H1 (cell line): ENCODE measurements around the gene RHOC. TPM values are rescaled to one million over a fixed set of nuclear protein-coding genes. Genes with fewer than 3 reads are reported as not detected.

ENCODE experiments used
- CTCF ChIA-PET: fragments of 300-600 bp; sonication (Branson Sonifier 250); formaldehyde crosslinking; loops from one replicate; lab custom pipeline; 2021; ENCODE audit not compliant: partially characterized antibody; lab: Charles Lee
- POLR2A ChIA-PET: fragments of 300-600 bp; sonication (Branson Sonifier 250); formaldehyde crosslinking; loops from one replicate; lab custom pipeline; 2021; ENCODE audit warnings: inconsistent platforms; ENCODE audit not compliant: partially characterized antibody; lab: Charles Lee
- DNase-seq, 2 experiments: peaks; one replicate each; pipeline versions ENCODE4 v3.0.0 to v3.0.0-alpha.2; 2010 to 2022; ENCODE audit warnings: low spot score in 2 of 2, low read depth in 1 of 2, mixed read lengths in 1 of 2
- FAIRE-seq: peaks from 2 replicates; lab custom pipeline; 2011; peaks lifted over from hg19 to GRCh38; lab: Jason Lieb, UNC
- H2AFZ ChIP-seq: 2 replicates; pipeline ENCODE4 v1.8.1; 2012; ENCODE audit warnings: low read length, inconsistent platforms
- H2AK5ac ChIP-seq: 2 replicates; pipeline ENCODE4 v1.6.1; 2013; ENCODE audit warnings: low read depth, low read length
- H2BK120ac ChIP-seq: replicated peaks from 2 replicates; pipeline ENCODE3; 2013; ENCODE audit warnings: low read depth, low read length, inconsistent platforms
- H2BK12ac ChIP-seq: 2 replicates; pipeline ENCODE4 v1.6.1; 2013; ENCODE audit warnings: low read depth, low read length
- H2BK15ac ChIP-seq: 2 replicates; pipeline ENCODE4 v1.6.1; 2013; ENCODE audit warnings: low read length
- H2BK20ac ChIP-seq: 2 replicates; pipeline ENCODE4 v1.6.1; 2013; ENCODE audit warnings: low read length
- H2BK5ac ChIP-seq: 2 replicates; pipeline ENCODE4 v1.6.1; 2013; ENCODE audit warnings: low read depth, low read length
- H3K14ac ChIP-seq: 2 replicates; pipeline ENCODE4 v1.6.1; 2013; ENCODE audit warnings: inconsistent platforms; ENCODE audit not compliant: insufficient read length
- H3K18ac ChIP-seq: 2 replicates; pipeline ENCODE4 v1.6.1; 2013; ENCODE audit warnings: low read length; ENCODE audit errors: extremely low read depth
- H3K23ac ChIP-seq: 2 replicates; pipeline ENCODE4 v1.6.1; 2013; ENCODE audit warnings: inconsistent platforms; ENCODE audit not compliant: insufficient read length
- H3K23me2 ChIP-seq: 2 replicates; pipeline ENCODE4 v1.6.1; 2013; ENCODE audit warnings: low read depth, low read length
- H3K27ac ChIP-seq: 2 replicates; pipeline ENCODE4 v1.6.1; 2011; ENCODE audit warnings: low read depth, low read length, inconsistent platforms
- H3K27me3 ChIP-seq, 4 experiments: replicated peaks in 1 of 4; 1 replicate in 1 of 4; 2 replicates in 3 of 4; pipeline versions ENCODE4 v1.6.1 to v1.8.1; 2011 to 2013; ENCODE audit warnings: low read length in 3 of 4, mild to moderate bottlenecking in 3 of 4, inconsistent platforms in 2 of 4, mixed read lengths in 2 of 4, moderate library complexity in 1 of 4; ENCODE audit not compliant: control insufficient read depth in 3 of 4, insufficient read depth in 3 of 4; ENCODE audit errors: extremely low read depth in 1 of 4
- H3K36me3 ChIP-seq, 4 experiments: 2 replicates each; pipeline versions ENCODE4 v1.6.1 to v1.8.1; 2011 to 2013; ENCODE audit warnings: mild to moderate bottlenecking in 4 of 4, low read length in 3 of 4, moderate library complexity in 2 of 4, control low read depth in 1 of 4, inconsistent platforms in 1 of 4; ENCODE audit not compliant: insufficient read depth in 4 of 4, control insufficient read depth in 2 of 4
- H3K4ac ChIP-seq: replicated peaks from 2 replicates; pipeline ENCODE3; 2013; ENCODE audit warnings: low read length, low read depth, mixed read lengths, inconsistent platforms; ENCODE audit not compliant: insufficient read length
- H3K4me1 ChIP-seq, 4 experiments: replicated peaks in 1 of 4; 1 replicate in 1 of 4; 2 replicates in 3 of 4; pipeline versions ENCODE4 v1.6.1 to v1.8.1; 2011 to 2013; ENCODE audit warnings: low read length in 3 of 4, inconsistent platforms in 2 of 4, mixed read lengths in 1 of 4; ENCODE audit not compliant: insufficient read depth in 4 of 4, control insufficient read depth in 3 of 4
- H3K4me2 ChIP-seq, 2 experiments: 2 replicates each; pipeline versions ENCODE4 v1.6.1 to v1.8.1; 2011 to 2013; ENCODE audit warnings: low read depth in 2 of 2, low read length in 2 of 2, control low read depth in 1 of 2, inconsistent platforms in 1 of 2, mild to moderate bottlenecking in 1 of 2; ENCODE audit not compliant: insufficient read depth in 1 of 2
- H3K4me3 ChIP-seq, 4 experiments: fragments of 200-600, 300-600 bp in 1 of 4; sonication (generic), shearing (Covaris generic), sonication (Bioruptor Twin) in 1 of 4; 2 replicates each; pipeline versions ENCODE4 v1.5.1 to v1.8.1; 2011 to 2016; ENCODE audit warnings: low read length in 4 of 4, low read depth in 3 of 4, control low read depth in 2 of 4, inconsistent platforms in 2 of 4, mild to moderate bottlenecking in 2 of 4, mixed read lengths in 1 of 4, moderate library complexity in 1 of 4; ENCODE audit not compliant: insufficient read depth in 2 of 4; ENCODE audit errors: extremely low read depth in 1 of 4
- H3K56ac ChIP-seq: replicated peaks from 2 replicates; pipeline ENCODE3; 2013; ENCODE audit warnings: low read depth, mild to moderate bottlenecking, mixed read lengths, low read length, inconsistent platforms; ENCODE audit not compliant: insufficient read length
- H3K79me1 ChIP-seq: 2 replicates; pipeline ENCODE4 v1.6.1; 2013; ENCODE audit warnings: low read depth, low read length, control low read depth
- H3K79me2 ChIP-seq, 2 experiments: 2 replicates each; pipeline versions ENCODE4 v1.6.1 to v1.8.1; 2012 to 2013; ENCODE audit warnings: low read length in 2 of 2, mild to moderate bottlenecking in 2 of 2, inconsistent platforms in 1 of 2; ENCODE audit not compliant: insufficient read depth in 2 of 2, control insufficient read depth in 1 of 2
- H3K9ac ChIP-seq, 4 experiments: replicated peaks in 1 of 4; 1 replicate in 1 of 4; 2 replicates in 3 of 4; pipeline versions ENCODE4 v1.6.1 to v1.8.1; 2011 to 2013; ENCODE audit warnings: low read depth in 3 of 4, low read length in 3 of 4, control low read depth in 2 of 4, mild to moderate bottlenecking in 2 of 4, moderate library complexity in 2 of 4, inconsistent platforms in 1 of 4; ENCODE audit errors: extremely low read depth in 1 of 4
- H3K9me3 ChIP-seq, 2 experiments: 2 replicates each; pipeline versions ENCODE4 v1.6.1 to v1.8.1; 2012 to 2013; ENCODE audit warnings: mild to moderate bottlenecking in 2 of 2, moderate library complexity in 2 of 2, control low read depth in 1 of 2, inconsistent platforms in 1 of 2, low read depth in 1 of 2, low read length in 1 of 2, mixed read lengths in 1 of 2; ENCODE audit not compliant: insufficient read depth in 2 of 2
- H4K20me1 ChIP-seq, 2 experiments: replicated peaks in 1 of 2; 2 replicates each; pipeline versions ENCODE3 to v1.8.1; 2011 to 2013; ENCODE audit warnings: inconsistent platforms in 2 of 2, low read length in 2 of 2, mild to moderate bottlenecking in 1 of 2; ENCODE audit not compliant: insufficient read depth in 2 of 2, control insufficient read depth in 1 of 2
- H4K5ac ChIP-seq: 2 replicates; pipeline ENCODE4 v1.6.1; 2013; ENCODE audit warnings: low read length, low read depth, mixed read lengths, inconsistent platforms; ENCODE audit not compliant: insufficient read length
- H4K8ac ChIP-seq: 2 replicates; pipeline ENCODE4 v1.8.0; 2013; ENCODE audit warnings: mild to moderate bottlenecking, moderate library complexity, low read length, inconsistent platforms; ENCODE audit not compliant: insufficient read depth; ENCODE audit errors: extremely low read depth
- H4K91ac ChIP-seq: replicated peaks from 2 replicates; pipeline ENCODE3; 2013; ENCODE audit warnings: low read length, mixed read lengths, inconsistent platforms; ENCODE audit not compliant: insufficient read length
- JUN ChIP-seq: IDR thresholded peaks from 2 replicates; pipeline ENCODE4 v1.6.1; 2011; ENCODE audit warnings: low read depth, mild to moderate bottlenecking, improper control_type of control experiment, low read length
- KDM5A ChIP-seq: fragments of 200-600 bp; IDR thresholded peaks from 2 replicates; pipeline ENCODE4 v1.7.1; 2012; ENCODE audit warnings: mild to moderate bottlenecking, low read length, inconsistent platforms, mixed read lengths
- POU5F1 ChIP-seq: IDR thresholded peaks from 2 replicates; pipeline ENCODE4 v1.6.1; 2011; ENCODE audit warnings: low read depth, mild to moderate bottlenecking, low read length, moderate library complexity
- TAF1 ChIP-seq: IDR thresholded peaks from 2 replicates; pipeline ENCODE4 v1.6.1; 2011; ENCODE audit warnings: mild to moderate bottlenecking, low read depth, low read length
- WGBS, 2 experiments: shearing (Covaris generic) in 1 of 2; methylation state at CpG; one replicate each; pipeline versions ENCODE4 v1.1.6 to v1.1.7; 2013 to 2015; ENCODE audit warnings: low lambda C conversion rate in 2 of 2, mixed read lengths in 2 of 2, inconsistent platforms in 1 of 2, low coverage in 1 of 2, missing lambda C conversion rate in 1 of 2; ENCODE audit not compliant: insufficient replicate concordance in 2 of 2, insufficient coverage in 1 of 2, insufficient read length in 1 of 2; ENCODE audit errors: extremely low coverage in 1 of 2, missing lambda C conversion rate in 1 of 2; 5-methylcytosine and 5-hydroxymethylcytosine counted together
- polyA plus RNA-seq, 7 experiments: library from polyadenylated mRNA; depleted of rRNA in 3 of 7; stranded (reverse) in 5 of 7; unstranded in 2 of 7; fragments of >200 nt in 5 of 7; fragments of 200-250 nt in 2 of 7; gene quantifications; 1 replicate in 5 of 7; 2 replicates in 1 of 7; 4 replicates in 1 of 7; pipeline versions ENCODE4 v1.2.1 to v1.2.3, GENCODE V29; 2011 to 2013; ENCODE audit warnings: missing spikeins in 2 of 7, mixed read lengths in 2 of 7
- total RNA-seq: library from RNA; stranded (reverse); fragmentation: NEBNext Ultra II Directional; extraction: Animal tissue kit (Norgen Biotek cat#: 25700); gene quantifications from 2 replicates; pipeline ENCODE4 v1.2.1, GENCODE V29; 2021
- TF ChIP-seq, protein P1 (sequence below): IDR thresholded peaks from 2 replicates; pipeline ENCODE4 v1.6.1; 2011; ENCODE audit warnings: low read length, improper control_type of control experiment

RHOC gene
- total and polyA plus RNA-seq, 2 of the 8 experiments (the other 6 are each of a cell fraction or from before 2014, with no cell fraction given): 53.6 to 97.5 TPM

DNA sequence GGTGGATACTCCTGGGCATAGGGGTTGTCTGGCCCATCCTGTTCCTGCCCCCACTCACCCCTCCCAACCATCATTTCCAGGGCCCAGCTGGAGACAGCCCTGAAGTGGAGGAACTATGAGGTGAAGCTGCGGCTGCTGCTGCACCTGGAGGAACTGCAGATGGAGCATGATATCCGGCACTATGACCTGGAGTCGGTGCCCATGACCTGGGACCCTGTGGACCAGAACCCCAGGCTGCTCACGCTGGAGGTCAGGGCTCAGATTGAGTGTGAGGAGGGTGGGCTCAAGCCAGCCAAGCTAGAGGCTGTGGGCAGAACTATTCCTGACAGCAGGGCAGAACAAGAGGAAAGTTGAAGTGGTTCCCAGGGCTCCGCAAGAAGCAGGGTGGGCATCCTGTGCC, 14.2 kb downstream of the RHOC start:
- Histone ChIP-seq H4K8ac (no peak overlapping the region), H2AFZ (no peak overlapping the region), H3K23ac (no peak overlapping the region), H3K56ac (no peak overlapping the region), H3K9ac (no peak overlapping the region), H3K23me2 (no peaks in the 10 kb centered on the region), H3K4me1 (no peaks in the 10 kb centered on the region), H2BK12ac (no peak overlapping the region), H3K14ac (no peak overlapping the region), H3K4me3 (no peak overlapping the region), H3K9me3 (no peaks in the 10 kb centered on the region), H3K4ac (no peak overlapping the region), H2BK120ac (no peak overlapping the region), H3K18ac (no peak overlapping the region), H2BK15ac (no peak overlapping the region), H4K5ac (no peak overlapping the region), H3K27ac (no peak overlapping the region; the same call in 1 of the 2 replicates), H2BK5ac (no peak overlapping the region), H2AK5ac (no peak overlapping the region), H3K36me3 (peaks cover 21 to 46% (median 27%) of the 10 kb centered on the region in 4 experiments), H4K20me1 (peaks cover 2 to 9% of the 10 kb centered on the region in 2 experiments), H3K4me2 (no peak overlapping the region), H4K91ac (no peak overlapping the region), H3K79me2 (no peaks in the 10 kb centered on the region), H2BK20ac (no peak overlapping the region), H3K27me3 (no peaks in the 10 kb centered on the region), H3K79me1 (peaks cover under 1% of the 10 kb centered on the region)
- 86% methylated on average over 5 of the region's 5 CpGs; no CpG with 5 or more reads in 1 of the 2 experiments for WGBS, 2 experiments
- ChIA-PET POLR2A (interaction anchor here (1.2 to 3.4 kb wide), 2 partner anchors 10 to 12 kb away, joined by 3 to 23 read pairs; no protein-coding TSS in a partner anchor), CTCF (interaction anchor here (1.4 to 1.5 kb wide), 2 partner anchors 14 to 112 kb away, joined by 3 to 6 read pairs; no protein-coding TSS in a partner anchor)
- no peak for FAIRE-seq
- DNase-seq: no peak
- TF ChIP-seq JUN (no peak), POU5F1 (no peak), KDM5A (no peak), TAF1 (no peak)
- TF ChIP-seq, protein P1, sequence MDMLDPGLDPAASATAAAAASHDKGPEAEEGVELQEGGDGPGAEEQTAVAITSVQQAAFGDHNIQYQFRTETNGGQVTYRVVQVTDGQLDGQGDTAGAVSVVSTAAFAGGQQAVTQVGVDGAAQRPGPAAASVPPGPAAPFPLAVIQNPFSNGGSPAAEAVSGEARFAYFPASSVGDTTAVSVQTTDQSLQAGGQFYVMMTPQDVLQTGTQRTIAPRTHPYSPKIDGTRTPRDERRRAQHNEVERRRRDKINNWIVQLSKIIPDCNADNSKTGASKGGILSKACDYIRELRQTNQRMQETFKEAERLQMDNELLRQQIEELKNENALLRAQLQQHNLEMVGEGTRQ: no peak
